ENCODE measurements around the gene ASAP2. TPM values are rescaled to one million over a fixed set of nuclear protein-coding genes. Genes with fewer than 3 reads are reported as not detected.
A peak's percentile ranks its signal among the peaks of the same experiment; 100 is the strongest.

The ASAP2 gene
- polyA plus RNA-seq, 1 donor (not counting 4 experiments of a cell fraction or from before 2014, with no cell fraction given): 54.2 TPM

- H3K9ac ChIP-seq (ENCODE audit: control insufficient read depth, extremely low read depth, insufficient read depth, low read length): no peak overlapping the region
- FAIRE-seq (no peak), DNase-seq (ENCODE audit: low read depth, low spot score) (no peak)
- H3K9me3 ChIP-seq (ENCODE audit: control insufficient read depth, low read depth, low read length): no peaks in the 10 kb centered on the region
- H3K4me1 ChIP-seq (ENCODE audit: control insufficient read depth, extremely low read depth, insufficient read depth, low read length): peaks cover 4% of the 10 kb centered on the region
- no peak overlapping the region for H3K4me3 ChIP-seq (ENCODE audit: control insufficient read depth in 2 of 3, extremely low read depth in 1 of 3, insufficient read depth in 2 of 3, low read depth in 1 of 3, low read length in 3 of 3)
- H2AFZ ChIP-seq (ENCODE audit: control insufficient read depth, low read length): no peak overlapping the region
- peaks cover 58 to 59% of the 10 kb centered on the region in 2 experiments for H3K36me3 ChIP-seq (ENCODE audit: control insufficient read depth in 2 of 2, extremely low read depth in 1 of 2, insufficient read depth in 2 of 2, low read length in 2 of 2)
- dilution Hi-C loops (cut with MboI; ENCODE audit: extremely low pct_ligation_motif_present, low sequenced_read_pairs): no loop called here
- no peaks in the 10 kb centered on the region for H3K9me1 ChIP-seq (ENCODE audit: control insufficient read depth, extremely low read depth, insufficient read depth, low read length)
- H3K27me3 ChIP-seq (ENCODE audit: control insufficient read depth, extremely low read depth, insufficient read depth, low read length): no peaks in the 10 kb centered on the region
- H4K20me1 ChIP-seq (ENCODE audit: control insufficient read depth, extremely low read depth, insufficient read depth, low read length): peaks cover 2% of the 10 kb centered on the region
- peak overlapping the region; percentile 51 for H3K27ac ChIP-seq (ENCODE audit: control insufficient read depth, insufficient read depth, low read length)
- TF ChIP-seq, protein P1, sequence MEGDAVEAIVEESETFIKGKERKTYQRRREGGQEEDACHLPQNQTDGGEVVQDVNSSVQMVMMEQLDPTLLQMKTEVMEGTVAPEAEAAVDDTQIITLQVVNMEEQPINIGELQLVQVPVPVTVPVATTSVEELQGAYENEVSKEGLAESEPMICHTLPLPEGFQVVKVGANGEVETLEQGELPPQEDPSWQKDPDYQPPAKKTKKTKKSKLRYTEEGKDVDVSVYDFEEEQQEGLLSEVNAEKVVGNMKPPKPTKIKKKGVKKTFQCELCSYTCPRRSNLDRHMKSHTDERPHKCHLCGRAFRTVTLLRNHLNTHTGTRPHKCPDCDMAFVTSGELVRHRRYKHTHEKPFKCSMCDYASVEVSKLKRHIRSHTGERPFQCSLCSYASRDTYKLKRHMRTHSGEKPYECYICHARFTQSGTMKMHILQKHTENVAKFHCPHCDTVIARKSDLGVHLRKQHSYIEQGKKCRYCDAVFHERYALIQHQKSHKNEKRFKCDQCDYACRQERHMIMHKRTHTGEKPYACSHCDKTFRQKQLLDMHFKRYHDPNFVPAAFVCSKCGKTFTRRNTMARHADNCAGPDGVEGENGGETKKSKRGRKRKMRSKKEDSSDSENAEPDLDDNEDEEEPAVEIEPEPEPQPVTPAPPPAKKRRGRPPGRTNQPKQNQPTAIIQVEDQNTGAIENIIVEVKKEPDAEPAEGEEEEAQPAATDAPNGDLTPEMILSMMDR (optimal IDR thresholded peaks at IDR 0.05 in 1 of 3, IDR thresholded peaks at IDR 0.05 in 1 of 3, conservative IDR thresholded peaks at IDR 0.05 in 1 of 3; ENCODE audit: extremely low read depth in 1 of 3, insufficient read depth in 2 of 3, low read length in 3 of 3): no peak
- no peak for TF ChIP-seq EZH2 (IDR thresholded peaks at IDR 0.05; ENCODE audit: low read length)
- H3K4me2 ChIP-seq (ENCODE audit: control insufficient read depth, extremely low read depth, insufficient read depth, low read depth, low read length): no peak overlapping the region
- no peaks in the 10 kb centered on the region for H3K79me2 ChIP-seq (ENCODE audit: control insufficient read depth, insufficient read depth, low read length)
Measured at GRCh38 chr2:9370746-9371145, 164.1 kb downstream of the ASAP2 start.

DNA sequence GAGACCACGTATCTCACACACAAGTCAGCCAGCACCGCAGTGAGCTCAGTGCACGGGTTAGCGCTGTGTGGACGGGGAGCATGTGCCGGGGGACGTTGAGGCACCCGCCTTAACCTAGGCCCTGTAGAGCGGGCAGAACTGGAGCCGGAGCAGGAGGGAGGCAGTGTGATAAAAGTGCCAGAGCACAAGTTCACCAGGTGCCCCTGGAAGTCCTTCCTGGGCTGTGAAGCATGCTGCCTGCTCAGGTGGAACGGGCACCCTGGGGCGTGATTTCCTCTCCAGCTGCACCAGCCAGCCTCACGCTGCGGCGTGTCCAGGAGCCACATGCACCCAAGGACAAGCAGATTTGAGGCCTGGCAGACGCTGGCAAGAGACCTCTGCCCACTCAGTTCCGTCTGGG is 166.4 kb downstream of the ASAP2 start:
- H3K9me3 ChIP-seq (ENCODE audit: control insufficient read depth, low read depth, low read length): no peaks in the 10 kb centered on the region
- H3K36me3 ChIP-seq (ENCODE audit: control insufficient read depth in 2 of 2, extremely low read depth in 1 of 2, insufficient read depth in 2 of 2, low read length in 2 of 2): peaks cover 51 to 69% of the 10 kb centered on the region in 2 experiments
- no peaks in the 10 kb centered on the region for H3K79me2 ChIP-seq (ENCODE audit: control insufficient read depth, insufficient read depth, low read length)
- FAIRE-seq (no peak), DNase-seq (ENCODE audit: low read depth, low spot score) (no peak)
- H4K20me1 ChIP-seq (ENCODE audit: control insufficient read depth, extremely low read depth, insufficient read depth, low read length): peaks cover 2% of the 10 kb centered on the region
- dilution Hi-C loops (cut with MboI; ENCODE audit: extremely low pct_ligation_motif_present, low sequenced_read_pairs): no loop called here
- H3K4me3 ChIP-seq (ENCODE audit: control insufficient read depth in 2 of 3, extremely low read depth in 1 of 3, insufficient read depth in 2 of 3, low read depth in 1 of 3, low read length in 3 of 3): no peak overlapping the region
- H3K9ac ChIP-seq (ENCODE audit: control insufficient read depth, extremely low read depth, insufficient read depth, low read length): no peak overlapping the region
- H3K27ac ChIP-seq (ENCODE audit: control insufficient read depth, insufficient read depth, low read length): no peak overlapping the region
- no peaks in the 10 kb centered on the region for H3K27me3 ChIP-seq (ENCODE audit: control insufficient read depth, extremely low read depth, insufficient read depth, low read length)
- H2AFZ ChIP-seq (ENCODE audit: control insufficient read depth, low read length): no peak overlapping the region
- H3K9me1 ChIP-seq (ENCODE audit: control insufficient read depth, extremely low read depth, insufficient read depth, low read length): no peaks in the 10 kb centered on the region
- peaks cover 4% of the 10 kb centered on the region for H3K4me1 ChIP-seq (ENCODE audit: control insufficient read depth, extremely low read depth, insufficient read depth, low read length)
- TF ChIP-seq, protein P1 (optimal IDR thresholded peaks at IDR 0.05 in 1 of 3, IDR thresholded peaks at IDR 0.05 in 1 of 3, conservative IDR thresholded peaks at IDR 0.05 in 1 of 3; ENCODE audit: extremely low read depth in 1 of 3, insufficient read depth in 2 of 3, low read length in 3 of 3): no peak
- TF ChIP-seq EZH2 (IDR thresholded peaks at IDR 0.05; ENCODE audit: low read length): no peak
- no peak overlapping the region for H3K4me2 ChIP-seq (ENCODE audit: control insufficient read depth, extremely low read depth, insufficient read depth, low read depth, low read length)
